Breast epithelium (tissue), 3 donors: ENCODE results near the gene YJU2.

Experiments used
- POLR2A ChIP-seq: fragments of 450-650 bp; IDR thresholded peaks from one replicate; pipeline ENCODE4 v1.6.1; 2016; ENCODE audit warnings: antibody characterized with exemption, mild to moderate bottlenecking, moderate library complexity
- TF ChIP-seq, protein P1 (sequence below), 3 donors: fragments of 450-650 bp; IDR thresholded peaks; one replicate each; pipeline ENCODE4 v1.5.1; 2016 to 2017; ENCODE audit warnings: antibody characterized with exemption in 3 of 3, mild to moderate bottlenecking in 3 of 3, moderate library complexity in 3 of 3

DNA sequence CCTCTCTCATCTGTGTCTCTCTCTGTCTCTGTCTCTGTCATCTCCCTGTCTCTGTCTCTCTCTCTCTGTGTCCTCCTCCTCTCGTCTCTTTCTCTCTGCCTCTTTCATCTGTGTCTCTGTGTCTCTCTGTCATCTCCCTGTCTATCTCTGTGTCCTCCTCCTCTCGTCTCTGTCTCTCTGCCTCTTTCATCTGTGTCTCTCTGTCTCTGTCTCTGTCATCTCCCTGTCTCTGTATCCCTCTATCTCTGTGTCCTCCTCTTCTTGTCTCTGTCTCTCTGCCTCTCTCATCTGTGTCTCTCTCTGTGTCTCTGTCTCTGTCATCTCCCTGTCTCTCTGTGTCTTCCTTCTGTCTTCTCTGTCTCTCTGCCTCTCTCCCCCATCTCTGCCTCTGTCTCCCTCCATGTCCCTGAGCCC is 18.1 kb upstream of the YJU2 start:
- TF ChIP-seq, protein P1, sequence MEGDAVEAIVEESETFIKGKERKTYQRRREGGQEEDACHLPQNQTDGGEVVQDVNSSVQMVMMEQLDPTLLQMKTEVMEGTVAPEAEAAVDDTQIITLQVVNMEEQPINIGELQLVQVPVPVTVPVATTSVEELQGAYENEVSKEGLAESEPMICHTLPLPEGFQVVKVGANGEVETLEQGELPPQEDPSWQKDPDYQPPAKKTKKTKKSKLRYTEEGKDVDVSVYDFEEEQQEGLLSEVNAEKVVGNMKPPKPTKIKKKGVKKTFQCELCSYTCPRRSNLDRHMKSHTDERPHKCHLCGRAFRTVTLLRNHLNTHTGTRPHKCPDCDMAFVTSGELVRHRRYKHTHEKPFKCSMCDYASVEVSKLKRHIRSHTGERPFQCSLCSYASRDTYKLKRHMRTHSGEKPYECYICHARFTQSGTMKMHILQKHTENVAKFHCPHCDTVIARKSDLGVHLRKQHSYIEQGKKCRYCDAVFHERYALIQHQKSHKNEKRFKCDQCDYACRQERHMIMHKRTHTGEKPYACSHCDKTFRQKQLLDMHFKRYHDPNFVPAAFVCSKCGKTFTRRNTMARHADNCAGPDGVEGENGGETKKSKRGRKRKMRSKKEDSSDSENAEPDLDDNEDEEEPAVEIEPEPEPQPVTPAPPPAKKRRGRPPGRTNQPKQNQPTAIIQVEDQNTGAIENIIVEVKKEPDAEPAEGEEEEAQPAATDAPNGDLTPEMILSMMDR (IDR thresholded peaks at IDR 0.05), result no peak
- TF ChIP-seq POLR2A, result no peak
